Esophagus (tissue), 2 donors: ENCODE results near the gene SLC6A13. TPM values are rescaled to one million over a fixed set of nuclear protein-coding genes. Genes with fewer than 3 reads are reported as not detected.

Experiments used
- H3K27ac ChIP-seq, 2 donors: one replicate each; pipeline ENCODE4 v1.5.1; 2013; ENCODE audit warnings: low read depth in 2 of 2, mild to moderate bottlenecking in 2 of 2, inconsistent platforms in 1 of 2, low read length in 1 of 2, moderate library complexity in 1 of 2
- H3K27me3 ChIP-seq, 2 donors: one replicate each; pipeline ENCODE4 v1.6.1; 2013; ENCODE audit warnings: low read length in 2 of 2, control low read depth in 1 of 2, mild to moderate bottlenecking in 1 of 2; ENCODE audit not compliant: insufficient read depth in 2 of 2, control insufficient read depth in 1 of 2
- H3K36me3 ChIP-seq, 2 donors: one replicate each; pipeline ENCODE4 v1.6.1; 2013; ENCODE audit warnings: low read length in 1 of 2; ENCODE audit not compliant: control insufficient read depth in 2 of 2, insufficient read depth in 2 of 2
- H3K4me1 ChIP-seq, 2 donors: one replicate each; pipeline ENCODE4 v1.6.1; 2013; ENCODE audit warnings: low read length in 1 of 2; ENCODE audit not compliant: control insufficient read depth in 2 of 2, insufficient read depth in 2 of 2
- H3K4me3 ChIP-seq, 2 donors: one replicate each; pipeline ENCODE4 v1.5.1; 2013; ENCODE audit warnings: low read length in 2 of 2, mild to moderate bottlenecking in 2 of 2, low read depth in 1 of 2, moderate library complexity in 1 of 2
- H3K9me3 ChIP-seq, 2 donors: one replicate each; pipeline ENCODE4 v1.6.1; 2013; ENCODE audit warnings: mild to moderate bottlenecking in 2 of 2, low read depth in 1 of 2, low read length in 1 of 2, moderate library complexity in 1 of 2; ENCODE audit not compliant: control insufficient read depth in 2 of 2, insufficient read depth in 1 of 2
- WGBS, 2 donors: extraction: QIAGEN DNeasy Blood & Tissue Kit; methylation state at CpG; one replicate each; pipeline ENCODE4 v1.1.7; 2013; 5-methylcytosine and 5-hydroxymethylcytosine counted together
- polyA plus RNA-seq, 2 donors: library from polyadenylated mRNA; stranded (reverse); fragments of 200-250 nt; gene quantifications; one replicate each; pipeline ENCODE4 v1.2.3, GENCODE V29; 2013
- donor health status: healthy with polysubstance abuse.
- donor health status: Bipolar disorder and iron deficiency.

The SLC6A13 gene
- polyA plus RNA-seq, 2 donors, result 0.10 TPM; not detected in 1

GRCh38 chr12:268483-268840 is 5.8 kb upstream of the SLC6A13 start:
- Histone ChIP-seq H3K4me1 (no peaks in the 10 kb centered on the region), H3K27me3 (no peaks in the 10 kb centered on the region), H3K4me3 (no peak overlapping the region), H3K27ac (no peak overlapping the region), H3K36me3 (no peaks in the 10 kb centered on the region), H3K9me3 (no peaks in the 10 kb centered on the region)
- 50 to 56% methylated on average over 7 of the region's 7 CpGs for WGBS, 2 donors

- WGBS, 2 donors, result 33 to 37% methylated on average over 14 of the region's 14 CpGs
- no peak overlapping the region for H3K27ac ChIP-seq
Observed at GRCh38 chr12:267581-268482, 5.2 kb upstream of the SLC6A13 start.

GRCh38 chr12:265096-265495 is 2.5 kb upstream of the SLC6A13 start:
- H3K9me3 ChIP-seq, result no peaks in the 10 kb centered on the region
- no peaks in the 10 kb centered on the region for H3K36me3 ChIP-seq
- WGBS, 2 donors, result 31% methylated on average over 3 of the region's 3 CpGs
- no peak overlapping the region for H3K4me3 ChIP-seq
- no peak overlapping the region for H3K27ac ChIP-seq
- H3K4me1 ChIP-seq, result no peaks in the 10 kb centered on the region
- H3K27me3 ChIP-seq, result no peaks in the 10 kb centered on the region

More at GRCh38 chr12:267581-268482, 5.2 kb upstream of the SLC6A13 start:
- Histone ChIP-seq H3K36me3 (no peaks in the 10 kb centered on the region), H3K4me3 (no peak overlapping the region), H3K4me1 (no peaks in the 10 kb centered on the region), H3K9me3 (no peaks in the 10 kb centered on the region), H3K27me3 (no peaks in the 10 kb centered on the region)

GRCh38 chr12:264269-264668 is 1.6 kb upstream of the SLC6A13 start:
- 73 to 81% methylated on average over 3 of the region's 3 CpGs for WGBS, 2 donors
- no peaks in the 10 kb centered on the region for H3K36me3 ChIP-seq
- H3K9me3 ChIP-seq, result no peaks in the 10 kb centered on the region
- H3K27ac ChIP-seq, result no peak overlapping the region
- no peaks in the 10 kb centered on the region for H3K27me3 ChIP-seq
- H3K4me3 ChIP-seq, result no peak overlapping the region
- H3K4me1 ChIP-seq, result no peaks in the 10 kb centered on the region

GRCh38 chr12:263574-263973 is 938 bp upstream of the SLC6A13 start:
- H3K36me3 ChIP-seq, result no peaks in the 10 kb centered on the region
- H3K4me1 ChIP-seq, result no peaks in the 10 kb centered on the region
- no peak overlapping the region for H3K27ac ChIP-seq
- no peaks in the 10 kb centered on the region for H3K27me3 ChIP-seq
- H3K4me3 ChIP-seq, result no peak overlapping the region
- H3K9me3 ChIP-seq, result no peaks in the 10 kb centered on the region
- 83 to 84% methylated on average over 9 of the region's 9 CpGs for WGBS, 2 donors

GRCh38 chr12:262113-262512 is 523 bp downstream of the SLC6A13 start:
- H3K27me3 ChIP-seq, result no peaks in the 10 kb centered on the region
- no peaks in the 10 kb centered on the region for H3K36me3 ChIP-seq
- no peaks in the 10 kb centered on the region for H3K9me3 ChIP-seq
- H3K4me3 ChIP-seq, result no peak overlapping the region
- no peaks in the 10 kb centered on the region for H3K4me1 ChIP-seq
- no peak overlapping the region for H3K27ac ChIP-seq

GRCh38 chr12:257521-258321 is 4.9 kb downstream of the SLC6A13 start:
- no peak overlapping the region for H3K4me3 ChIP-seq
- no peak overlapping the region for H3K27ac ChIP-seq
- H3K27me3 ChIP-seq, result no peaks in the 10 kb centered on the region
- no peaks in the 10 kb centered on the region for H3K36me3 ChIP-seq
- no peaks in the 10 kb centered on the region for H3K9me3 ChIP-seq
- no peaks in the 10 kb centered on the region for H3K4me1 ChIP-seq
- WGBS, 2 donors, result 66 to 67% methylated on average over 14 of the region's 14 CpGs

- H3K27ac ChIP-seq, result no peak overlapping the region
- H3K4me1 ChIP-seq, result no peaks in the 10 kb centered on the region
- H3K36me3 ChIP-seq, result no peaks in the 10 kb centered on the region
- WGBS, 2 donors, result 81 to 87% methylated on average over 3 of the region's 3 CpGs
- H3K4me3 ChIP-seq, result no peak overlapping the region
- H3K27me3 ChIP-seq, result no peaks in the 10 kb centered on the region
- H3K9me3 ChIP-seq, result no peaks in the 10 kb centered on the region
Observed at GRCh38 chr12:256958-257357, 5.7 kb downstream of the SLC6A13 start.

- no peaks in the 10 kb centered on the region for H3K4me1 ChIP-seq
- WGBS, 2 donors, result 91 to 94% methylated on average over 6 of the region's 6 CpGs
- H3K4me3 ChIP-seq, result no peak overlapping the region
- H3K27me3 ChIP-seq, result no peaks in the 10 kb centered on the region
- H3K36me3 ChIP-seq, result no peaks in the 10 kb centered on the region
- no peaks in the 10 kb centered on the region for H3K9me3 ChIP-seq
- no peak overlapping the region for H3K27ac ChIP-seq
Observed at GRCh38 chr12:256225-256624, 6.4 kb downstream of the SLC6A13 start.
